CD4-positive, CD25-positive, alpha-beta regulatory T cell (primary cell): ENCODE results near the gene NEDD8. TPM values are rescaled to one million over a fixed set of nuclear protein-coding genes. Genes with fewer than 3 reads are reported as not detected.

ENCODE experiments used
- ATAC-seq, 2 donors: fragments of 150-1000 bp; cut with Tn5 transposase; one replicate each; pipeline ENCODE4 v1.10.0; 2021; ENCODE audit warnings: low read depth in 2 of 2, moderate number of reproducible peaks in 2 of 2, moderate library complexity in 1 of 2
- DNase-seq, 3 donors: peaks; one replicate each; pipeline versions ENCODE4 v3.0.0 to v3.0.0-alpha.2; 2012 to 2022; ENCODE audit warnings: mixed read lengths in 1 of 3
- H3K27ac ChIP-seq: one replicate; pipeline ENCODE4 v1.7.0; 2013; ENCODE audit warnings: mild to moderate bottlenecking, low read length; ENCODE audit not compliant: insufficient read depth, poor library complexity, severe bottlenecking
- H3K27me3 ChIP-seq: one replicate; pipeline ENCODE4 v1.7.0; 2013; ENCODE audit warnings: low read length; ENCODE audit not compliant: control insufficient read depth, insufficient read depth
- H3K36me3 ChIP-seq: one replicate; pipeline ENCODE4 v1.7.0; 2013; ENCODE audit warnings: mild to moderate bottlenecking, low read length, moderate library complexity; ENCODE audit not compliant: control insufficient read depth, insufficient read depth
- H3K4me1 ChIP-seq: 2 replicates; pipeline ENCODE4 v1.7.0; 2013; ENCODE audit warnings: mild to moderate bottlenecking, low read length; ENCODE audit not compliant: insufficient read depth, control insufficient read depth, poor library complexity, severe bottlenecking
- H3K4me3 ChIP-seq: one replicate; pipeline ENCODE4 v1.7.0; 2013; ENCODE audit warnings: low read depth, mild to moderate bottlenecking, low read length, moderate library complexity
- H3K9me3 ChIP-seq, 2 experiments: 1 replicate in 1 of 2; 2 replicates in 1 of 2; pipeline ENCODE4 v1.7.0; 2013; ENCODE audit warnings: low read length in 2 of 2, mild to moderate bottlenecking in 1 of 2, moderate library complexity in 1 of 2; ENCODE audit not compliant: control insufficient read depth in 2 of 2
- H3K27ac Mint-ChIP-seq, 3 donors: one replicate each; pipeline ENCODE4 v1.8.0; 2020 to 2022; ENCODE audit warnings: mild to moderate bottlenecking in 3 of 3, mixed read lengths in 3 of 3, moderate library complexity in 2 of 3
- H3K27me3 Mint-ChIP-seq: one replicate; pipeline ENCODE4 v1.8.0; 2022; ENCODE audit warnings: mild to moderate bottlenecking, mixed read lengths
- H3K36me3 Mint-ChIP-seq: one replicate; pipeline ENCODE4 v1.8.0; 2020; ENCODE audit warnings: mixed read lengths
- H3K4me1 Mint-ChIP-seq, 4 donors: one replicate each; pipeline ENCODE4 v1.8.0; 2020 to 2022; ENCODE audit warnings: mixed read lengths in 4 of 4, mild to moderate bottlenecking in 1 of 4
- H3K4me3 Mint-ChIP-seq, 4 donors: one replicate each; pipeline ENCODE4 v1.8.0; 2020 to 2022; ENCODE audit warnings: mild to moderate bottlenecking in 4 of 4, mixed read lengths in 4 of 4, moderate library complexity in 3 of 4
- H3K9me3 Mint-ChIP-seq, 7 donors: one replicate each; pipeline ENCODE4 v1.8.0; 2020 to 2022; ENCODE audit warnings: mixed read lengths in 7 of 7, mild to moderate bottlenecking in 3 of 7, moderate library complexity in 2 of 7
- polyA plus RNA-seq, 4 donors: library from polyadenylated mRNA; unstranded; fragments of 300-500 nt; fragmentation: Illumina TruSeq; gene quantifications; one replicate each; pipeline ENCODE4 v1.2.3, GENCODE V29; 2021
- total RNA-seq: library from RNA; stranded (reverse); gene quantifications from one replicate; pipeline ENCODE4 v1.2.3, GENCODE V29; 2022

NEDD8 gene
- total and polyA plus RNA-seq, 5 donors from 2014 or later = 89.1 to 440 (median 345) TPM

DNA sequence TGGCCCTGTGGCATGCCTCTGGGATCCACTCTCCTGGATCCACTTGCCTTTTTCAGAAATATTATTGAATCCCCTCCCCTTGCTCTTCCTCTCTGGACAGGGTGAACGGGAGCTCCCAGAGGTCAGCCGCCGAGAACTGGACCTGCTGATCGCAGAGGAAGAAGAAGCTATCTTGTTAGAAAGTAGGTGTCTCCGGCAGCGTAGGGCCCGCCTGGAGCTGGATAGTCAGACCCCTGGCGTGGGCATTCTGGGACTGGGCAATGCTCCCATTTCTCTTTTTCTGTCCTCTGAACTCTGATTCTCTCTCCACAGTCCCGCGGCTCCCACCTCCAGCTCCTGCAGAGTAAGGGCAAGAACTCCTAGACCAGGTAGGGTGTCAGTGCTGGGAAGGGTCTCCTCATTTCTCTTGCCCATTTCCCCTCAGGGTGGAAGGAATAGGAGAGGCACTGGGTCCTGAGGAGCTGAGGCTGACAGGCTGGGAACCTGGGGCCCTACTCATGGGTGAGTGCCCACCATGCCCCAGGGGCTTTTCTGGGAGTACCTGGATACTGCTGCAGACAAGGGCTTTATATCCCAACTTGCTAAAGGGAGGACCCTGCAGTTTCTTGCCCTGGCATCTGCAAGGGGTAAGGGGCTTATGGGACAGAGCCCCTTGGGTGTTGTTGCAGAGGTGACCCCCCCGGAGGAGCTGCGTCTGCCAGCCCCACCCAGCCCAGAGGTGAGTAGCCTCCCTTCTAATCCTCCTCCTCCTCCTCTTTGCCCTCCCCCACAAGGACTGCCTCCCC, 54.9 kb downstream of the NEDD8 start:
- Mint-ChIP-seq H3K4me3 (no peak overlapping the region), H3K27ac (peak overlapping the region in 2 of 3 donors; percentile 48 to 51), H3K27me3 (no peaks in the 10 kb centered on the region), H3K4me1 (peaks cover 0 to 27% (median 9%) of the 10 kb centered on the region in 4 donors), H3K9me3 (no peaks in the 10 kb centered on the region), H3K36me3 (peaks cover 17% of the 10 kb centered on the region)
- Histone ChIP-seq H3K36me3 (peaks cover 40% of the 10 kb centered on the region), H3K27me3 (no peaks in the 10 kb centered on the region), H3K27ac (no peak overlapping the region), H3K9me3 (no peaks in the 10 kb centered on the region), H3K4me3 (no peak overlapping the region), H3K4me1 (no peaks in the 10 kb centered on the region)
- ATAC-seq = no peak
- DNase-seq = no peak

DNA sequence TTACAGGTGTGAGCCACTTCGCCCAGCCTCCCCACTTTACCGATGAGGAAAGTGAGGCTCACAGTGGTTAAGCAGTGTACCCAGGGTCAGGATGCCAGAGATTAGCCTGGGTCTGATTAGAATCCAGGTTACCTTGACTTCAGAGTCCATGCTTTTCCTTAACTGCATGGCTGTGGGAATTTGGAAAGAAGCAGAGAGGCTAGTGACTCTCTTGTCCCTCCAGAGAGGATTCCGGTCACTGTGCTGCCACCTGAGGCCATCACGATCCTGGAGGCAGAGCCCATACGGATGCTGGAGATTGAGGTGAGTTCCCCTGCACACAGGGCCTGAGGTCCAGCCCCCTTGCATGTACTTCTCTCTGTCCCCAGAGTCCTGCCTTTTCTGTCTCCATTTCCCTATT, 55.6 kb downstream of the NEDD8 start:
- no peak overlapping the region for H3K27ac Mint-ChIP-seq
- Histone ChIP-seq H3K27me3 (no peaks in the 10 kb centered on the region), H3K4me3 (no peak overlapping the region), H3K4me1 (peaks cover 6% of the 10 kb centered on the region), H3K36me3 (peaks cover 40% of the 10 kb centered on the region), H3K27ac (no peak overlapping the region), H3K9me3 (no peaks in the 10 kb centered on the region)
- peaks cover 0 to 32% (median 9%) of the 10 kb centered on the region in 4 donors for H3K4me1 Mint-ChIP-seq
- peaks cover 17% of the 10 kb centered on the region for H3K36me3 Mint-ChIP-seq
- H3K9me3 Mint-ChIP-seq = no peaks in the 10 kb centered on the region
- no peak overlapping the region for H3K4me3 Mint-ChIP-seq
- no peak for ATAC-seq
- H3K27me3 Mint-ChIP-seq = peaks cover 2% of the 10 kb centered on the region
- DNase-seq = no peak

DNA sequence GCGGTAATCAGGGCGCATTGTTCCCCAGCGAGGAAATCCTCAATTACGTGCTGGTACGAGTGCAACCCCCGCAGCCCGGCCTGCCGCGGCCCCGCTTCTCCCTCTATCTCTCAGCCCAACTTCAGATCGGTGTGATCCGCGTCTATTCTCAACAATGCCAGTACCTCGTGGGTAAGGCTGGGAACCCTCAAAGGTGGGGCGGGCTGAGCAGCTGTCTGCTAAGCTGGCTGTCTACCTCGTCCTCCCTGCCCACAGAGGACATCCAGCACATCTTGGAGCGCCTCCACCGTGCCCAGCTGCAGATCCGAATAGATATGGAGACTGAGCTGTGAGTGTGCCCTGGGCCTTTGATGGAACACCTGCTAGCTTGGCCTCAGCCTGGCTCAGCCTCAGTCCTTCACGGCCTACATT, 59.3 kb downstream of the NEDD8 start:
- Histone ChIP-seq H3K4me3 (no peak overlapping the region), H3K4me1 (peaks cover 16% of the 10 kb centered on the region), H3K9me3 (no peaks in the 10 kb centered on the region), H3K36me3 (peaks cover 20% of the 10 kb centered on the region), H3K27me3 (no peaks in the 10 kb centered on the region), H3K27ac (no peak overlapping the region)
- peak in 1 of 3 donors; percentile 23 for DNase-seq
- Mint-ChIP-seq H3K27me3 (peaks cover 5% of the 10 kb centered on the region), H3K27ac (peak overlapping the region in 2 of 3 donors; percentile 56 to 76), H3K36me3 (peaks cover 18% of the 10 kb centered on the region), H3K9me3 (peaks cover 0 to 2% (median 0%) of the 10 kb centered on the region in 7 donors), H3K4me1 (peaks cover 0 to 47% (median 25%) of the 10 kb centered on the region in 4 donors), H3K4me3 (peak overlapping the region; percentile 41 to 82 (median 54))
- no peak for ATAC-seq

DNA sequence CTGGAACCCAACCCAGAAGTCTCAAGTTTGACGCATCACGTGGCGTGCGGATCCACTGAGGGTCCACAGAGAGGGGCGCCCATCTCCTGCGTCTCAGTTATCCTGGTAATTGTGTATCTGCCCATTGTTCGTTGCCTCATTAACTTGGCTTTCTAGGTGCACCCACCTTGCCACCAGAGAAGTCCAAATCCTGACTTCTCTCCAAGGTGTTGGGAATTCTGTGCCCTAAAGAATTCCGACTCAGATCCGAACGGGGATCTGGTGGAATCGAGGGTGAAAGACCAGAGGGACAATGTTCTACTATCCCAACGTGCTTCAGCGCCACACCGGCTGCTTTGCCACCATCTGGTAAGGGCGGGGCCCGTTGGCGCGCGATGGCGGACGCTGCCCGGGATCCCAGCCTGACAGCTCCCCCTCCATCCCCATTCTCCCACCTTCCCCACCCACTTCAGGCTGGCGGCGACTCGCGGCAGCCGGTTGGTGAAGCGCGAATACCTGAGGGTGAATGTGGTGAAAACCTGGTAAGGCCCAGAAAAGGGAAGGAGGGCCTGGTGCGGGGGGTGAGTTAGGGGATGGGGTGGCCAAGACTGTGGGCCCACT, 59.8 kb downstream of the NEDD8 start:
- Histone ChIP-seq H3K27ac (peak overlapping the region; percentile 65), H3K4me3 (peak overlapping the region; percentile 26), H3K36me3 (peaks cover 22% of the 10 kb centered on the region), H3K27me3 (no peaks in the 10 kb centered on the region), H3K4me1 (peaks cover 16% of the 10 kb centered on the region), H3K9me3 (no peaks in the 10 kb centered on the region)
- peak overlapping the region; percentile 69 to 91 (median 76) for H3K27ac Mint-ChIP-seq
- H3K9me3 Mint-ChIP-seq = peaks cover 0 to 2% (median 0%) of the 10 kb centered on the region in 7 donors
- H3K4me3 Mint-ChIP-seq = peak overlapping the region; percentile 54 to 93 (median 87)
- ATAC-seq (no peak), DNase-seq (no peak)
- peaks cover 5% of the 10 kb centered on the region for H3K27me3 Mint-ChIP-seq
- H3K4me1 Mint-ChIP-seq = peaks cover 0 to 51% (median 27%) of the 10 kb centered on the region in 4 donors
- H3K36me3 Mint-ChIP-seq = peaks cover 22% of the 10 kb centered on the region

DNA sequence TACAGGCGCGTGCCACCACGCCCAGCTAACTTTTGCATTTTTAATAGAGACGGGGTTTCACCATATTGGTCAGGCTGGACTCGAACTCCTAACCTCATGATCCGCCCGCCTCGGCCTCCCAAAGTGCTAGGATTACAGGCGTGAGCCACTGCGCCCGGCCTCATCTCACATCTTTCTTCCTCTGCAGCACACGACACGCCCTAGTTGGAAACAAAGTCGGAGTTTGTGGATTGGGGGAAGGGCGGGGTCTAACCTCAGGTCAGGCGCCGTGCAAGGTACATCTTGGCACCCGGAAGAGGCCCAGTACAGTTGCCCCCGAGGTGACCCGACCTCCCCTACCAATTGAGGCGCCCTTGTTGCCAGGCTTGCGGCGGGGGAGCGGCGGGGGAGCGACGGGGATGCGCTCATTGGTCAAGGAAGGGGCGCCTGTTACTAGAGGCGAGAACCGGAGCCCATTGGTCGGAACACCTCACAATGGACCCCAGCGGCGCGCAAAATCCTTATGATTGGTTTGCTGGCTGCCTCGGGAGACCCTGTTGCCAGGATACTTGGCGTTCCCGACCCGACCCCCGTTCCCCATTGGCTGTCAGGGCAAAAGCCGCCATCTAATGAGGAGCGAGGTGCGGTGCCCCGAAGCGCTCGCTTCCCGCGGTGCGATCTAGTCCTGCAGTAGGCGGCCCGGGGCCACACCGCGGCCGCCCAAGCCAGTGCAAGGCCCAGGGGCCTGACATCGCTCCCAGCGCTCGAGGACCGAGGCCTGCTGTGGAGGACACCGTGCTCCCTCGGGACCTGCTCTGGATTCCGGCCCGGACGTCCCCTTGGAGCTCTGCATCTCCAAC, 60.5 kb downstream of the NEDD8 start, which contains the start of gene REC8:
Gene REC8 (plus strand): TSS at position 659 of the 839 bp plus-strand sequence. CDS start 473 bp downstream, outside the sequence.
- Mint-ChIP-seq H3K27me3 (peaks cover 5% of the 10 kb centered on the region), H3K4me1 (peaks cover 1 to 51% (median 30%) of the 10 kb centered on the region in 4 donors), H3K36me3 (peaks cover 27% of the 10 kb centered on the region), H3K9me3 (peaks cover 0 to 2% (median 0%) of the 10 kb centered on the region in 7 donors), H3K4me3 (peak within 1 kb of the TSS; percentile 83 to 96 (median 92)), H3K27ac (peak within 1 kb of the TSS; percentile 76 to 91 (median 87))
- Histone ChIP-seq H3K4me1 (peaks cover 16% of the 10 kb centered on the region), H3K4me3 (peak within 1 kb of the TSS; percentile 26), H3K27me3 (no peaks in the 10 kb centered on the region), H3K27ac (peak within 1 kb of the TSS; percentile 65), H3K36me3 (peaks cover 18% of the 10 kb centered on the region), H3K9me3 (no peaks in the 10 kb centered on the region)
- ATAC-seq (peak; percentile 74 to 82), DNase-seq (peak; percentile 72 to 84 (median 74))

DNA sequence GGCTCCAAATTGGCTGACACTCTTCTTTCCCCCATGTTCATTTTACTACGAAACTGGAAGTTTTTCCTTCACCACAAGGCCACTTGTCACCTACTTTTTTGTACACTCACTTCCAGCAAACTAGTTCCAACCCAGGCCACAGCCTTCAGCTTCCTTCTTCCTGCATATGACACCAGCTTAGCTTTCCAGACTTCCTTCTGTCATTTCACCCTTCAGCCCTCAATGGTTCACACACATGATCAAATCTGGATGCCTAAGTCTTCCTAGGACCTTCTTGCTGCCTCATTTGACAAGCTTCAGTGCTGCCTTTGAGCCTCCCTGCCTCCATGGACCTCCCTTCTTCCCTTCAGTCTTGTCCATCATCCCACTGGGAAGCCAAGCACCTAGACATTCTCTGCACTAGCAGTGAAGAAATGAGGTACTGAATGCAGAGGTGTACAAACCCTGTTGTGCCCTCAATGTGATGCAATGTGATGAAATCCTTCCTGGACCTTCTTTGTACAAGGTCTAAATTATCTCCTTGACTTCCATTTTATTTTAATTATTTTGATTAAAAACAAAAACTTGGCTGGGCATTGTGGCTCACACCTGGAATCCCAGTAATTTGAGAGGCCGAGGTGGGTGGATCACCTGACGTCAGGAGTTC, 64.6 kb downstream of the NEDD8 start:
- H3K9me3 ChIP-seq = no peaks in the 10 kb centered on the region
- ATAC-seq (no peak), DNase-seq (no peak)
- peaks cover 44% of the 10 kb centered on the region for H3K4me1 ChIP-seq
- Mint-ChIP-seq H3K4me3 (peak overlapping the region in 1 of 4 donors; percentile 69), H3K9me3 (peaks cover 0 to 2% (median 0%) of the 10 kb centered on the region in 7 donors), H3K36me3 (peaks cover 40% of the 10 kb centered on the region), H3K4me1 (peaks cover 7 to 68% (median 41%) of the 10 kb centered on the region in 4 donors), H3K27me3 (peaks cover 5% of the 10 kb centered on the region), H3K27ac (peak overlapping the region in 1 of 3 donors; percentile 64)
- H3K4me3 ChIP-seq = no peak overlapping the region
- H3K27ac ChIP-seq = no peak overlapping the region
- peaks cover 54% of the 10 kb centered on the region for H3K36me3 ChIP-seq
- no peaks in the 10 kb centered on the region for H3K27me3 ChIP-seq
